Mucosa of stomach (tissue), 1 donor: ENCODE results near the gene NRIP3.

Source experiments
- H3K27me3 ChIP-seq: one replicate; pipeline ENCODE4 v1.7.0; 2013; ENCODE audit warnings: mild to moderate bottlenecking, low read length; ENCODE audit not compliant: control insufficient read depth, insufficient read depth
- H3K36me3 ChIP-seq: one replicate; pipeline ENCODE4 v1.7.0; 2013; ENCODE audit warnings: low read length; ENCODE audit not compliant: control insufficient read depth, insufficient read depth
- H3K4me1 ChIP-seq: one replicate; pipeline ENCODE4 v1.7.0; 2013; ENCODE audit warnings: mild to moderate bottlenecking, low read length; ENCODE audit not compliant: control insufficient read depth, insufficient read depth
- H3K4me3 ChIP-seq: one replicate; pipeline ENCODE4 v1.7.0; 2013; ENCODE audit warnings: low read length
- H3K9ac ChIP-seq: one replicate; pipeline ENCODE4 v1.7.0; 2013; ENCODE audit warnings: mild to moderate bottlenecking, low read length, moderate library complexity
- H3K9me3 ChIP-seq: one replicate; pipeline ENCODE4 v1.7.0; 2013; ENCODE audit warnings: mild to moderate bottlenecking, low read length, moderate library complexity; ENCODE audit not compliant: control insufficient read depth
- donor health status: Pancreatic carcinoma.

Gene NRIP3

GRCh38 chr11:9003573-9004182, at the start of gene NRIP3:
Gene NRIP3, minus strand, starts transcription at chr11:9004001. Its CDS starts 66 bp downstream, at chr11:9003935.
- no peak within 1 kb of the TSS for H3K9ac ChIP-seq
- no peaks in the 10 kb centered on the region for H3K36me3 ChIP-seq
- peaks cover 13% of the 10 kb centered on the region for H3K4me1 ChIP-seq
- H3K27me3 ChIP-seq: peaks cover 68% of the 10 kb centered on the region
- H3K9me3 ChIP-seq: no peaks in the 10 kb centered on the region
- peak within 1 kb of the TSS; percentile 14 for H3K4me3 ChIP-seq

DNA sequence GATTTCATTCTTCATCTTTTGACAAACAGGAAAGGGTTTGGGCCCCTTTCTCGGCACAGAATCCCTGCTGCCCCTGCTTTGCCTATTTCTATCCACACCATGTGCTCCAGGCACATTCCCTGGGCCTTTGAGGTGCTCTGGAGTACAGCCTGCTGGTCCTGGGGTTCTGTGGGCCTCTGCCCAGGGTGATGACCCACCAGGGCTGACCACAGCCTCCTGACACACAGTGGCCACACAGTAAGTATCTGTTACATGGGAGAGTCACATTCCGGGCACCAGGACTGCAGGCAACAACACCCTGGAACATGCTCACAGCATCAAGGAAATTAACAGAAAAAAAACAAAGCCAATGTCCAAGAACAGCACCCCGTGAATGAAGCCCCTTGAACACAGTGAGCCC, 48.5 kb upstream of the NRIP3 start:
- Histone ChIP-seq H3K4me3 (no peak overlapping the region), H3K9ac (no peak overlapping the region), H3K9me3 (no peaks in the 10 kb centered on the region), H3K36me3 (no peaks in the 10 kb centered on the region), H3K27me3 (no peaks in the 10 kb centered on the region), H3K4me1 (no peaks in the 10 kb centered on the region)

DNA sequence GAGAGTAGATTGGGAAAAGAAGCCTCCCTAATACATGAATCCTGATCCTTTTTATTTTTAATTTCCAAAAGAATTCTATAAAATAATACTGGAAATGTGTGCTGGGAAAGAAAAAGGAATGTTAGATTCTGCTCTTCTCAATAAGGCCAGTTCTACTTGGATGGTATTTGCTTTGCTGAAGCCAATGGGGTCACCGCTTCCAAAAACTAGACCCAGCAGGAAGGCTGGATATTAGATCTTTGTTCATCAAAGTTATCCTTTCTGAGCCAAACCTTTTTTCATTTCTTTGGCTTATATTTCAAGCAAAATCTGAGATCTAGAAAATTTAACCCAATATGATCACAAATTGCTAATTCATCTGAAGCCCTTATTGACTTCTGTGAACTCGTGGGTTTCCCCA, 46.2 kb upstream of the NRIP3 start:
- Histone ChIP-seq H3K9ac (no peak overlapping the region), H3K4me1 (no peaks in the 10 kb centered on the region), H3K27me3 (no peaks in the 10 kb centered on the region), H3K9me3 (no peaks in the 10 kb centered on the region), H3K4me3 (no peak overlapping the region), H3K36me3 (no peaks in the 10 kb centered on the region)

GRCh38 chr11:9047964-9048523, 44.2 kb upstream of the NRIP3 start:
- Histone ChIP-seq H3K4me1 (no peaks in the 10 kb centered on the region), H3K36me3 (no peaks in the 10 kb centered on the region), H3K27me3 (no peaks in the 10 kb centered on the region), H3K9ac (no peak overlapping the region), H3K9me3 (no peaks in the 10 kb centered on the region), H3K4me3 (no peak overlapping the region)

- no peak overlapping the region for H3K9ac ChIP-seq
- no peak overlapping the region for H3K4me3 ChIP-seq
- H3K27me3 ChIP-seq: peaks cover 5% of the 10 kb centered on the region
- no peaks in the 10 kb centered on the region for H3K36me3 ChIP-seq
- no peaks in the 10 kb centered on the region for H3K4me1 ChIP-seq
- H3K9me3 ChIP-seq: no peaks in the 10 kb centered on the region
Measured at GRCh38 chr11:9046481-9046880, 42.7 kb upstream of the NRIP3 start.

DNA sequence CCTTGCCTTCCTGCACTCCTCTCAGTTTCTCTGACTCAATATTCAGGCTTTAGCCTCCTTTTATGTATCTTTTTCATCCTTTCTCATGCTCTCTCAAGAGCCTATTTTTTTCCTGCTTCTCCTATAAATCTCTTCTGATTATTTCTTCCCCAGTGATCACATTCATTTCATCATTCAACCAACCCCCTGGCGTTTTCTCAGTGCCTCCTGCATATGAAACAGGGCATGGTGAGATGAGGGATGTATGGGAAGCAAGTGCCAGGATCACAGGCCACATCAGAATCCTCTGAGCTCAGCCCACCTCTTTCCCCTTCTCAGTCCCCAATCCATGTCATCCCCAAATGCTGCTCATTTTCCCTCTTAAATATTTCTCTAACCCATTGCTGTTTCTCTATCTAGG, 38.7 kb upstream of the NRIP3 start:
- Histone ChIP-seq H3K9me3 (no peaks in the 10 kb centered on the region), H3K27me3 (peaks cover 5% of the 10 kb centered on the region), H3K9ac (no peak overlapping the region), H3K36me3 (no peaks in the 10 kb centered on the region), H3K4me1 (no peaks in the 10 kb centered on the region), H3K4me3 (no peak overlapping the region)

- H3K27me3 ChIP-seq: peaks cover 5% of the 10 kb centered on the region
Measured at GRCh38 chr11:9041747-9042146, 37.9 kb upstream of the NRIP3 start.

DNA sequence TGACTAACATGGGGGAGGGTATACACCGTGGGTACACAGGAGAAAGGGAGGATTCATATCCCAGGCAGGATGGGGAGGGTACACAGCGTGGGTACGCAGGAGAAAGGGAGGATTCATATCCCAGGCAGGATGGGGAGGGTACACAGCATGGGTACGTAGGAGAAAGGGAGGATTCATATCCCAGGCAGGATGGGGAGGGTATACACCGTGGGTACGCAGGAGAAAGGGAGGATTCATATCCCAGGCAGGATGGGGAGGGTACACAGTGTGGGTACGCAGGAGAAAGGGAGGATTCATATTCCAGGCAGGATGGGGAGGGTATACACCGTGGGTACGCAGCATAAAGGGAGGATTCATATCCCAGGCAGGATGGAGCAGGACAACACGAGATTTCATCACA, 36.6 kb upstream of the NRIP3 start:
- Histone ChIP-seq H3K4me3 (no peak overlapping the region), H3K27me3 (peaks cover 5% of the 10 kb centered on the region), H3K4me1 (no peaks in the 10 kb centered on the region), H3K9me3 (no peaks in the 10 kb centered on the region), H3K9ac (no peak overlapping the region), H3K36me3 (no peaks in the 10 kb centered on the region)

More at GRCh38 chr11:9041747-9042146, 37.9 kb upstream of the NRIP3 start:
- Histone ChIP-seq H3K9ac (no peak overlapping the region), H3K9me3 (no peaks in the 10 kb centered on the region), H3K4me3 (no peak overlapping the region), H3K4me1 (no peaks in the 10 kb centered on the region), H3K36me3 (no peaks in the 10 kb centered on the region)

DNA sequence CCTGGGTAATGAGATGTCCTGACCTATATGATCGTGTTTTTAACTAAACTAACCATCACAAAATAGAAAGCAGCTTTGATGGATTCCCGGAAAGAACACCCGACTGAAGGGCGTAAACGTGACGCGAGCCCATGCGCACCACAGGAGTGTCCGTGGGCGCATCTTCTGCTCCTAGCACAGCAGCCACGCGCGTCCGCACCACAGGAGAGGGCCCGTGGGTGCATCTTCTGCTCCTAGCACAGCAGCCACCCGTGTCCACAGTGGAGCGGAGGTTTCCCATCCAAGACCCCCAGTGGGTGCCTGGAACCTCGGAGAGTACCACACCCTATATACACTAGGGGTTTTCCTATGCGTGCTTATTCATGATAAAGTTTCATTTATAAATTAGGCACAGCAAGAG, 36.1 kb upstream of the NRIP3 start:
- H3K4me1 ChIP-seq: no peaks in the 10 kb centered on the region
- peaks cover 9% of the 10 kb centered on the region for H3K27me3 ChIP-seq
- no peak overlapping the region for H3K4me3 ChIP-seq
- no peaks in the 10 kb centered on the region for H3K36me3 ChIP-seq
- no peaks in the 10 kb centered on the region for H3K9me3 ChIP-seq
- no peak overlapping the region for H3K9ac ChIP-seq

DNA sequence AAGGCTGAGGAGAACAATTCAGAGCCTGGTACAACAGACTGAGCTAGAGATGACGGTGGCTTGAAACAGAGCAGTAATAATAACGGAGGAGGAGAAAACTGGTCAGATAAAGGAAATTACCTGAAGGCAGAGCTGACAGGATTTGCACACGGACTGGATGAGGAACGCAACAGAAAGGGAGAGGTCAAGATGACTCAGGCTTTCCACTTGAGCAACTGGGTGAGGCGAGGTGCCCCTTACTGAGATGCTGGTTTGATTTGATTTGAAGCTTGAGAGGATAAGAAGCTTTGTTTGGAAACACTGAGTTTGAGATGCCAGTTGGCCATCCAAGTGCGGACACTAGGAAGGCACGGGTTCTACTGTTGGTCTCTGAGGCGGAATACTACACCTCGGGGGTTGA, 35.4 kb upstream of the NRIP3 start:
- no peak overlapping the region for H3K9ac ChIP-seq

DNA sequence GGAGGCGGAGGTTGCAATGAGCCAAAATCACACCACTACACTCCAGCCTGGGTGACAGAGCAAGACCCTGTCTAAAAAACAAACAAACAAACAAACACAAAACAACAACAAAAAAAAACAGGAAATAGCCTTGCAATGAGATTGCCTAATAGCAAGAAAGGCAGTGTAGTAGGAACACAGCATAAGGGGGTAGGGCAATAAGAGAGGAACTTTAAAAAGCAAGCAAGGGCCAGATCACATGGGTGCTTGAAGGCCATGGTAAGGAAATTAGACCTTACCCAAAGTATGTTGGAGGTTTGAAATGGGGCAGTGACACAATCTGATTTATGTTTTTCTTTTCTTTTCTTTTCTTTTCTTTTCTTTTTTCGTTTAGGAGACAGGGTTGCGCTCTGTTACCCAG, 34.7 kb upstream of the NRIP3 start:
- H3K4me1 ChIP-seq: no peaks in the 10 kb centered on the region
- peaks cover 9% of the 10 kb centered on the region for H3K27me3 ChIP-seq
- no peaks in the 10 kb centered on the region for H3K9me3 ChIP-seq
- H3K36me3 ChIP-seq: no peaks in the 10 kb centered on the region
- H3K4me3 ChIP-seq: no peak overlapping the region
- no peak overlapping the region for H3K9ac ChIP-seq

More for the DNA sequence above, 35.4 kb upstream of the NRIP3 start:
- Histone ChIP-seq H3K4me1 (no peaks in the 10 kb centered on the region), H3K36me3 (no peaks in the 10 kb centered on the region), H3K4me3 (no peak overlapping the region), H3K27me3 (peaks cover 9% of the 10 kb centered on the region), H3K9me3 (no peaks in the 10 kb centered on the region)

- H3K36me3 ChIP-seq: no peaks in the 10 kb centered on the region
- H3K4me1 ChIP-seq: no peaks in the 10 kb centered on the region
- peaks cover 9% of the 10 kb centered on the region for H3K27me3 ChIP-seq
- H3K9ac ChIP-seq: no peak overlapping the region
- no peaks in the 10 kb centered on the region for H3K9me3 ChIP-seq
- no peak overlapping the region for H3K4me3 ChIP-seq
Measured at GRCh38 chr11:9037963-9038362, 34.2 kb upstream of the NRIP3 start.
